H1 (cell line): ENCODE measurements around the gene IL3.

Source experiments
- ATF3 ChIP-seq: IDR thresholded peaks from 2 replicates; pipeline ENCODE4 v1.6.1; 2011; ENCODE audit warnings: low read depth, mild to moderate bottlenecking, low read length; ENCODE audit not compliant: insufficient read depth
- CBX8 ChIP-seq: fragments of 300-800, 300-1000 bp; sonication (generic); IDR thresholded peaks from 2 replicates; pipeline ENCODE4 v1.7.1; 2016; ENCODE audit warnings: low read depth, low read length, borderline replicate concordance
- CHD2 ChIP-seq: IDR thresholded peaks from 2 replicates; pipeline ENCODE4 v1.6.1; 2012; ENCODE audit warnings: low read length, improper control_type of control experiment
- CHD7 ChIP-seq: fragments of 300-600 bp; sonication (generic); IDR thresholded peaks from 2 replicates; pipeline ENCODE4 v1.7.1; 2012; ENCODE audit warnings: low read length, moderate library complexity, mild to moderate bottlenecking, inconsistent platforms; ENCODE audit not compliant: insufficient replicate concordance
- CTCF ChIP-seq, 3 experiments: IDR thresholded peaks; 1 replicate in 2 of 3; 2 replicates in 1 of 3; pipeline versions ENCODE4 v1.5.1 to v1.6.1; 2011; ENCODE audit warnings: low read length in 3 of 3, mild to moderate bottlenecking in 3 of 3, inconsistent platforms in 2 of 3, low read depth in 1 of 3, moderate library complexity in 1 of 3; ENCODE audit not compliant: insufficient read depth in 1 of 3; ENCODE audit errors: control extremely low read depth in 1 of 3
- EP300 ChIP-seq, 2 experiments: IDR thresholded peaks; 1 replicate in 1 of 2; 2 replicates in 1 of 2; pipeline ENCODE4 v1.6.1; 2011 to 2012; ENCODE audit warnings: low read depth in 2 of 2, low read length in 2 of 2, mild to moderate bottlenecking in 2 of 2, borderline replicate concordance in 1 of 2, inconsistent platforms in 1 of 2, moderate library complexity in 1 of 2
- JUN ChIP-seq: IDR thresholded peaks from 2 replicates; pipeline ENCODE4 v1.6.1; 2011; ENCODE audit warnings: low read depth, mild to moderate bottlenecking, improper control_type of control experiment, low read length
- POLR2A ChIP-seq, 2 experiments: IDR thresholded peaks; 1 replicate in 1 of 2; 2 replicates in 1 of 2; pipeline ENCODE4 v1.6.1; 2011; ENCODE audit warnings: low read depth in 2 of 2, low read length in 2 of 2, mild to moderate bottlenecking in 2 of 2; ENCODE audit errors: control extremely low read depth in 1 of 2
- POLR2AphosphoS5 ChIP-seq: IDR thresholded peaks from 2 replicates; pipeline ENCODE4 v1.6.1; 2011; ENCODE audit warnings: low read depth, low read length
- TEAD4 ChIP-seq: IDR thresholded peaks from 2 replicates; pipeline ENCODE4 v1.6.1; 2012; ENCODE audit warnings: low read depth, low read length, inconsistent platforms, mixed read lengths
- USF2 ChIP-seq: IDR thresholded peaks from 2 replicates; pipeline ENCODE4 v1.6.1; 2011; ENCODE audit warnings: low read length, improper control_type of control experiment

GRCh38 chr5:132087661-132088060 lies 27.2 kb downstream of the IL3 start:
- TF ChIP-seq POLR2A (IDR thresholded peaks at IDR 0.05; ENCODE audit: control extremely low read depth in 1 of 2, low read depth in 2 of 2, low read length in 2 of 2) (no peak), CHD7 (no peak), CTCF (IDR thresholded peaks at IDR 0.05; ENCODE audit: control extremely low read depth in 1 of 3, insufficient read depth in 1 of 3, low read depth in 1 of 3, low read length in 3 of 3) (no peak), ATF3 (no peak), JUN (no peak), TEAD4 (no peak), CHD2 (no peak), USF2 (no peak), EP300 (IDR thresholded peaks at IDR 0.05; ENCODE audit: borderline replicate concordance in 1 of 2, low read depth in 2 of 2, low read length in 2 of 2) (no peak), CBX8 (no peak), POLR2AphosphoS5 (no peak)
